Endothelial cell of umbilical vein (primary cell): ENCODE measurements around the gene NAGLU. TPM values are rescaled to one million over a fixed set of nuclear protein-coding genes. Genes with fewer than 3 reads are reported as not detected.
"Not testable (repeated sequence)": the region's sequence is repeated elsewhere in the genome, so short reads cannot be mapped to it uniquely, and the experiment has no call there.

ENCODE experiments used
- BruUV-seq: library from RNA; stranded (reverse); fragments of 400-500 nt; replicated peaks from 2 replicates; lab custom pipeline; 2021; lab: Mats Ljungman, UMichigan
- CTCF ChIA-PET: fragments of 300-600, 350-600 bp; sonication (Branson Sonifier 250); formaldehyde crosslinking; loops from one replicate; lab custom pipeline; 2021; ENCODE audit warnings: antibody characterized with exemption, inconsistent platforms; lab: Charles Lee
- POLR2A ChIA-PET: fragments of 300-600, 350-600 bp; sonication (Branson Sonifier 250); formaldehyde crosslinking; loops from one replicate; lab custom pipeline; 2021; ENCODE audit warnings: antibody characterized with exemption, inconsistent platforms; lab: Charles Lee
- DNase-seq: peaks from one replicate; pipeline ENCODE4 v3.0.0-alpha.2; 2011; ENCODE audit warnings: low read depth, low spot score
- FAIRE-seq: peaks from 2 replicates; lab custom pipeline; 2011; peaks lifted over from hg19 to GRCh38; lab: Jason Lieb, UNC
- H2AFZ ChIP-seq: 2 replicates; pipeline ENCODE4 v1.6.0; 2012; ENCODE audit warnings: low read depth, low read length, control low read depth, inconsistent platforms
- H3K27ac ChIP-seq: 2 replicates; pipeline ENCODE4 v1.5.1; 2011; ENCODE audit warnings: low read depth, mild to moderate bottlenecking, control low read depth, low read length, moderate library complexity; ENCODE audit not compliant: insufficient read depth
- H3K27me3 ChIP-seq, 2 experiments: 2 replicates each; pipeline versions ENCODE4 v1.6.0 to v1.6.1; 2011; ENCODE audit warnings: low read length in 2 of 2, mixed read lengths in 1 of 2; ENCODE audit not compliant: control insufficient read depth in 2 of 2, insufficient read depth in 2 of 2
- H3K36me3 ChIP-seq, 2 experiments: 2 replicates in 1 of 2; 3 replicates in 1 of 2; pipeline ENCODE4 v1.5.1; 2011; ENCODE audit warnings: low read length in 2 of 2, mild to moderate bottlenecking in 1 of 2, moderate library complexity in 1 of 2; ENCODE audit not compliant: control insufficient read depth in 2 of 2, insufficient read depth in 2 of 2; ENCODE audit errors: extremely low read depth in 1 of 2
- H3K4me1 ChIP-seq: 3 replicates; pipeline ENCODE4 v1.5.1; 2011; ENCODE audit warnings: mild to moderate bottlenecking, low read length; ENCODE audit not compliant: control insufficient read depth, insufficient read depth; ENCODE audit errors: extremely low read depth
- H3K4me2 ChIP-seq: 2 replicates; pipeline ENCODE4 v1.6.1; 2011; ENCODE audit warnings: low read length, control low read depth, mixed read lengths; ENCODE audit not compliant: insufficient read depth
- H3K4me3 ChIP-seq, 3 experiments: fragments of 200-600 bp in 1 of 3; sonication (generic), shearing (Covaris generic) in 1 of 3; replicated peaks in 1 of 3; 2 replicates each; pipeline ENCODE4 v1.5.1; 2011 to 2016; ENCODE audit warnings: control low read depth in 3 of 3, low read length in 3 of 3, mild to moderate bottlenecking in 2 of 3, inconsistent platforms in 1 of 3, low read depth in 1 of 3, moderate library complexity in 1 of 3; ENCODE audit not compliant: insufficient read depth in 1 of 3
- H3K79me2 ChIP-seq: 2 replicates; pipeline ENCODE4 v1.6.0; 2012; ENCODE audit warnings: low read length, inconsistent platforms; ENCODE audit not compliant: control insufficient read depth, insufficient read depth
- H3K9ac ChIP-seq: replicated peaks from 2 replicates; pipeline ENCODE3; 2011; ENCODE audit warnings: low read length, control low read depth; ENCODE audit not compliant: insufficient read depth; ENCODE audit errors: extremely low read depth
- H3K9me1 ChIP-seq: replicated peaks from 3 replicates; pipeline ENCODE4 v1.6.0; 2011; ENCODE audit warnings: mild to moderate bottlenecking, low read length; ENCODE audit not compliant: control insufficient read depth, insufficient read depth; ENCODE audit errors: extremely low read depth
- H3K9me3 ChIP-seq: replicated peaks from 2 replicates; pipeline ENCODE4 v1.5.1; 2012; ENCODE audit warnings: low read length, inconsistent platforms; ENCODE audit not compliant: control insufficient read depth, insufficient read depth
- H4K20me1 ChIP-seq: replicated peaks from 2 replicates; pipeline ENCODE3; 2011; ENCODE audit warnings: mild to moderate bottlenecking, low read length; ENCODE audit not compliant: control insufficient read depth, insufficient read depth; ENCODE audit errors: extremely low read depth
- CTCF ChIP-seq, 2 donors: IDR thresholded peaks; 1 replicate in 1 of 2; 2 replicates in 1 of 2; pipeline ENCODE4 v1.5.1; 2011; ENCODE audit warnings: low read length in 2 of 2, mild to moderate bottlenecking in 2 of 2, moderate library complexity in 2 of 2, control low read depth in 1 of 2, inconsistent platforms in 1 of 2, low read depth in 1 of 2; ENCODE audit not compliant: insufficient read depth in 1 of 2; ENCODE audit errors: extremely low read depth in 1 of 2
- EZH2 ChIP-seq: IDR thresholded peaks from 2 replicates; pipeline ENCODE4 v1.6.1; 2012; ENCODE audit warnings: borderline replicate concordance, low read depth, mild to moderate bottlenecking, moderate library complexity, low read length, inconsistent platforms; ENCODE audit not compliant: severe bottlenecking
- GATA2 ChIP-seq: IDR thresholded peaks from 2 replicates; pipeline ENCODE4 v1.7.0; 2011; ENCODE audit warnings: low read depth, mild to moderate bottlenecking, moderate library complexity, mixed read lengths, low read length; ENCODE audit not compliant: insufficient read length, insufficient read depth
- JUN ChIP-seq: IDR thresholded peaks from 2 replicates; pipeline ENCODE4 v1.6.1; 2011; ENCODE audit warnings: borderline replicate concordance, low read depth; ENCODE audit not compliant: insufficient read length, insufficient read depth
- MAX ChIP-seq: IDR thresholded peaks from 2 replicates; pipeline ENCODE4 v1.6.1; 2011; ENCODE audit not compliant: insufficient read depth, insufficient read length
- MYC ChIP-seq: IDR thresholded peaks from one replicate; pipeline ENCODE4 v1.6.1; 2011; ENCODE audit warnings: mild to moderate bottlenecking, low read depth, low read length
- POLR2A ChIP-seq: IDR thresholded peaks from 2 replicates; pipeline ENCODE4 v1.6.1; 2012; ENCODE audit warnings: low read depth, mild to moderate bottlenecking, control low read depth, low read length
- POLR2AphosphoS5 ChIP-seq: IDR thresholded peaks from 2 replicates; pipeline ENCODE4 v1.6.1; 2012; ENCODE audit warnings: low read depth, mild to moderate bottlenecking, control low read depth, low read length, moderate library complexity; ENCODE audit not compliant: insufficient read depth
- dilution Hi-C: fragments of 300-500 bp; cut with MboI; formaldehyde crosslinking; loops from one replicate; pipeline ENCODE4 v1.15.0; 2019; ENCODE audit warnings: low sequenced_read_pairs; ENCODE audit not compliant: extremely low pct_ligation_motif_present
- intact Hi-C: fragments of 100-400 bp; cut with micrococcal nuclease; formaldehyde crosslinking; loops from one replicate; pipeline ENCODE4 v1.10.0; 2022
- polyA plus RNA-seq, 4 experiments: library from polyadenylated mRNA; depleted of rRNA in 3 of 4; stranded (reverse) in 3 of 4; unstranded in 1 of 4; fragments of >200 nt; gene quantifications; 2 replicates each; pipeline versions ENCODE4 v1.2.1 to v1.2.3, GENCODE V29; 2011 to 2012; ENCODE audit warnings: missing spikeins in 1 of 4
- total RNA-seq: library from RNA; stranded (reverse); gene quantifications from 2 replicates; pipeline ENCODE4 v1.2.3, GENCODE V29; 2021

NAGLU gene
- total and polyA plus RNA-seq, 2 donors (not counting 3 experiments of a cell fraction or from before 2014, with no cell fraction given), result 50.2 to 54.2 TPM

DNA sequence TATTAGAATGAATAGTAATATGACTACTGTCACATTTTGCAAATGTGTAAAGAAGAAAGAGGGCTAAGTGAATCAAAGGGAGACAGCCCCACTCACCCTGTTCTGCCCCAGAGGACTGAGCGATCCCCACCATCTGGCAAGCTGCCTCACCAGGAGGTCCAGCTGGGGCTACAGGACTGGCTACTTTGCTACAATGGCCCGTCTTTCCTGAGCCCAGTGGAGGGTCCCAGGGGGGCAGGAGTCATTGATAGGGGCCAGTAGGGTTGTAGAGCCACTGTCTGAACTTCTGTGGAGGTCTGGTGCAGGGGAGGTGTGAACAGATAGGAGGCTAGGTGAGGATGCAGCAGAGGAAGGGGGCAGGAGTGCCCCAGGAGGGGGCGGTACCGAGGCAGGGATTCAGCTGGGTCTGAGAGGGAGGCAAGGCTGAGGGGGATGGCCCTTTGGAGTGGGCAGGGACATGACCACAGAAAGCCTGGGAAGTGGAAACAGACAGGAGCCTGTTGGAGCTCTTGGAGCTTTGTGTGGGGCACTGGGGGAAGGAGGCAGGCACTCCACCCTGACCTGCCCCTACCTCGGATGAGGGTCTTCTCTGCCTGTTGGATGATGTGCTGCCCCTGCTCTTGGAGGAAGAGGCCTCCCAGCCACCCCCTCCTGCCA, 20.0 kb downstream of the NAGLU start:
- intact Hi-C loops, result loop anchor here (2.0 kb wide), 1 partner anchor 19 kb away; the partner anchor contains the start of gene NAGLU
- H3K4me3 ChIP-seq, H3K27me3 ChIP-seq, H3K9ac ChIP-seq, H3K36me3 ChIP-seq, dilution Hi-C loops, BruUV-seq, H3K9me3 ChIP-seq, POLR2A ChIA-PET, H2AFZ ChIP-seq, H3K27ac ChIP-seq, H3K9me1 ChIP-seq, DNase-seq, FAIRE-seq, H4K20me1 ChIP-seq, H3K4me2 ChIP-seq: not testable (repeated sequence)
- TF ChIP-seq CTCF (IDR thresholded peaks at IDR 0.05; ENCODE audit: extremely low read depth in 1 of 2, insufficient read depth in 1 of 2, low read depth in 1 of 2, low read length in 2 of 2), result peak; percentile 11 to 13
- peaks cover 14% of the 10 kb centered on the region for H3K4me1 ChIP-seq
- H3K79me2 ChIP-seq, result peaks cover 17% of the 10 kb centered on the region
- CTCF ChIA-PET, result interaction anchor here (1.2 kb wide), 1 partner anchor 236 kb away, joined by 3 read pairs; no protein-coding TSS in a partner anchor

DNA sequence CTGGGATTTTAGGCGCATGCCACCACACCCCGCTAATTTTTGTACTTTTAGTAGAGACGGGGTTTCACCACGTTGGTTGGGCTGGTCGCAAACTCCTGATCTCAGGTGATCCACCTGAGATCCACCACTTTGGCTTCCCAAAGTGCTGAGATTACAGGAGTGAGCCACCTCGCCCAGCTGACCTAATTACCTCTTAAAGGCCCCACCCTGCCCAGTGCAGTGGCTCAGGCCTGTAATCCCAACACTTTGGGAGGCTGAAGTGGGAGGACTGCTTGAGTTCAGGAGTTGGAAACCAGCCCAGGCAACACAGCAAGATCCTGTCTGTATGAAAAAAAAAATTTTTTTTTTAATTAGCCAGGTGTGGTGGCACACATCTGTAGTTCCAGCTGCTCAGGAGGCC, 23.0 kb downstream of the NAGLU start:
- Histone ChIP-seq H2AFZ (no peak overlapping the region), H3K9me3 (no peaks in the 10 kb centered on the region), H3K9ac (no peak overlapping the region), H3K4me1 (peaks cover 28% of the 10 kb centered on the region), H4K20me1 (no peaks in the 10 kb centered on the region), H3K27ac (no peak overlapping the region), H3K9me1 (no peaks in the 10 kb centered on the region), H3K36me3 (no peaks in the 10 kb centered on the region), H3K79me2 (peaks cover 27% of the 10 kb centered on the region), H3K27me3 (no peaks in the 10 kb centered on the region), H3K4me3 (no peak overlapping the region), H3K4me2 (no peak overlapping the region)
- TF ChIP-seq MAX, result no peak
- TF ChIP-seq MYC, result no peak
- no peak for TF ChIP-seq POLR2A
- TF ChIP-seq JUN, result no peak
- TF ChIP-seq GATA2, result no peak
- TF ChIP-seq POLR2AphosphoS5, result no peak
- no peak for TF ChIP-seq EZH2
- ChIA-PET CTCF (interaction anchor here (1.0 kb wide), 1 partner anchor 10 kb away, joined by 3 read pairs; no protein-coding TSS in a partner anchor), POLR2A (interaction anchor here (0.6 to 0.7 kb wide), 2 partner anchors 803 to 1899 kb away, joined by 3 to 5 read pairs; no protein-coding TSS in a partner anchor)
- intact Hi-C loops (no loop called here), dilution Hi-C loops (no loop called here)
- DNase-seq (no peak), FAIRE-seq (no peak)
- no TSS peak for BruUV-seq
